Stomach (tissue), 9 donors: ENCODE data around the gene STK4. TPM values are rescaled to one million over a fixed set of nuclear protein-coding genes. Genes with fewer than 3 reads are reported as not detected.

ENCODE experiments used
- DNase-seq, 2 donors: peaks; one replicate each; pipeline versions ENCODE4 v3.0.0 to v3.0.0-alpha.2; 2013 to 2019
- H3K27ac ChIP-seq, 5 donors: fragments of 200-600 bp in 4 of 5; sonication (generic) in 4 of 5; one replicate each; pipeline ENCODE4 v1.5.1; 2013 to 2019; ENCODE audit warnings: mild to moderate bottlenecking in 1 of 5, moderate library complexity in 1 of 5
- H3K27me3 ChIP-seq, 3 donors: fragments of 200-600 bp; sonication (generic); one replicate each; pipeline ENCODE4 v1.5.1; 2017 to 2019; ENCODE audit warnings: mixed run types in 1 of 3
- H3K36me3 ChIP-seq, 4 donors: fragments of 200-600 bp; sonication (generic); 1 replicate in 3 of 4; 2 replicates in 1 of 4; pipeline ENCODE4 v1.5.1; 2016 to 2019
- H3K4me1 ChIP-seq, 4 donors: fragments of 200-600 bp; sonication (generic); one replicate each; pipeline ENCODE4 v1.5.1; 2016 to 2019
- H3K4me3 ChIP-seq, 4 donors: fragments of 200-600 bp; sonication (generic) in 3 of 4; one replicate each; pipeline ENCODE4 v1.5.1; 2016 to 2019; ENCODE audit warnings: mild to moderate bottlenecking in 1 of 4
- H3K9me3 ChIP-seq, 4 donors: fragments of 200-600 bp; sonication (generic); one replicate each; pipeline ENCODE4 v1.5.1; 2016 to 2019
- EP300 ChIP-seq: sonication (generic); formaldehyde crosslinking; IDR thresholded peaks from one replicate; pipeline ENCODE4 v1.6.1; 2017; ENCODE audit warnings: antibody characterized with exemption
- POLR2A ChIP-seq, 4 donors: fragments of 450-650 bp; IDR thresholded peaks; one replicate each; pipeline ENCODE4 v1.6.1; 2016; ENCODE audit warnings: antibody characterized with exemption in 4 of 4, control low read depth in 2 of 4, mild to moderate bottlenecking in 1 of 4, moderate library complexity in 1 of 4
- POLR2AphosphoS5 ChIP-seq, 3 donors: sonication (generic); formaldehyde crosslinking; IDR thresholded peaks; one replicate each; pipeline ENCODE4 v1.6.1; 2016; ENCODE audit warnings: antibody characterized with exemption in 3 of 3
- WGBS, 5 donors: extraction: QIAGEN DNeasy Blood & Tissue Kit in 3 of 5; methylation state at CpG; one replicate each; pipeline versions ENCODE4 v1.1.5 to v1.1.7; 2013 to 2018; 5-methylcytosine and 5-hydroxymethylcytosine counted together
- intact Hi-C: fragments of 100-400 bp; cut with DNase I; formaldehyde crosslinking; loops from one replicate; pipeline ENCODE4 v1.15.1; 2023; ENCODE audit warnings: low total_unique reads
- polyA plus RNA-seq, 3 donors: library from polyadenylated mRNA; stranded (reverse); fragments of 200-250 nt; gene quantifications; one replicate each; pipeline ENCODE4 v1.2.3, GENCODE V29; 2013
- total RNA-seq, 5 donors: library from RNA; depleted of rRNA; stranded (reverse); fragments of >200 nt; gene quantifications; one replicate each; pipeline versions ENCODE4 v1.1.0 to v1.2.3, GENCODE V29; 2014 to 2016
- TF ChIP-seq, protein P1 (sequence below), 7 experiments: fragments of 450-650 bp in 4 of 7; fragments of 200-600 bp in 3 of 7; sonication (generic) in 3 of 7; IDR thresholded peaks; one replicate each; pipeline ENCODE4 v1.5.1; 2016 to 2019; ENCODE audit warnings: antibody characterized with exemption in 7 of 7, control low read depth in 2 of 7, mild to moderate bottlenecking in 1 of 7
- donor health status: healthy with polysubstance abuse.
- donor health status: Bipolar disorder and iron deficiency.
- donor health status: healthy.

STK4 gene
- total and polyA plus RNA-seq, 8 donors, result 4.8 to 49.6 (median 19.3) TPM

- Histone ChIP-seq H3K27ac (no peak overlapping the region), H3K4me1 (peaks cover 0 to 4% (median 0%) of the 10 kb centered on the region in 4 donors), H3K36me3 (no peaks in the 10 kb centered on the region), H3K27me3 (peaks cover 0 to 71% (median 11%) of the 10 kb centered on the region in 3 donors), H3K4me3 (no peak overlapping the region), H3K9me3 (no peaks in the 10 kb centered on the region)
- intact Hi-C loops, result no loop called here
- 83 to 90% (median 87%) methylated on average over 1 to 11 of the region's 11 CpGs for WGBS, 5 donors
- TF ChIP-seq, protein P1, sequence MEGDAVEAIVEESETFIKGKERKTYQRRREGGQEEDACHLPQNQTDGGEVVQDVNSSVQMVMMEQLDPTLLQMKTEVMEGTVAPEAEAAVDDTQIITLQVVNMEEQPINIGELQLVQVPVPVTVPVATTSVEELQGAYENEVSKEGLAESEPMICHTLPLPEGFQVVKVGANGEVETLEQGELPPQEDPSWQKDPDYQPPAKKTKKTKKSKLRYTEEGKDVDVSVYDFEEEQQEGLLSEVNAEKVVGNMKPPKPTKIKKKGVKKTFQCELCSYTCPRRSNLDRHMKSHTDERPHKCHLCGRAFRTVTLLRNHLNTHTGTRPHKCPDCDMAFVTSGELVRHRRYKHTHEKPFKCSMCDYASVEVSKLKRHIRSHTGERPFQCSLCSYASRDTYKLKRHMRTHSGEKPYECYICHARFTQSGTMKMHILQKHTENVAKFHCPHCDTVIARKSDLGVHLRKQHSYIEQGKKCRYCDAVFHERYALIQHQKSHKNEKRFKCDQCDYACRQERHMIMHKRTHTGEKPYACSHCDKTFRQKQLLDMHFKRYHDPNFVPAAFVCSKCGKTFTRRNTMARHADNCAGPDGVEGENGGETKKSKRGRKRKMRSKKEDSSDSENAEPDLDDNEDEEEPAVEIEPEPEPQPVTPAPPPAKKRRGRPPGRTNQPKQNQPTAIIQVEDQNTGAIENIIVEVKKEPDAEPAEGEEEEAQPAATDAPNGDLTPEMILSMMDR (IDR thresholded peaks at IDR 0.05), result no peak
- TF ChIP-seq POLR2A (IDR thresholded peaks at IDR 0.05) (no peak), POLR2AphosphoS5 (IDR thresholded peaks at IDR 0.05) (no peak), EP300 (no peak)
- no peak for DNase-seq
Observed at GRCh38 chr20:45110301-45110700, 144.0 kb downstream of the STK4 start.

DNA sequence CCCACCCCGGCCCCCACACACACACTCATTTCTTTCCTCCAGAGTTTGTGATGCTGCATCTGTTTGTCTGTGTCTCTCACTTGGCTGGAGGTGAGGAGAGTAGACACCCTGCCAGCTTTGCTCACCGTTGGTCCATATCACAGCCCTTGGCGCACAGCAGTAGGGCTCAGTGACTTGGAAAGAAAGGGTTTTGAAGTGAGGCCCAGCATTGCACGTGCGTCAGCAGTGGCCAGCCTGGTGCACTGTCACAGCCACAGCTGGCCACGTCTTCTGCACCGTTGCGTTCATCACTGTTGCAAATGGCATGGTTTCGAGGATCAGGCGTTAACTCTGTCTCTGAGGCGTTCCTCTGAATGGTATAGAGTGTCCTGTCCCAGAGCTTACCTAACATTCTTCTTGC, 145.0 kb downstream of the STK4 start:
- Histone ChIP-seq H3K9me3 (no peaks in the 10 kb centered on the region), H3K27me3 (peaks cover 0 to 79% (median 9%) of the 10 kb centered on the region in 3 donors), H3K36me3 (no peaks in the 10 kb centered on the region), H3K4me3 (no peak overlapping the region), H3K4me1 (peaks cover 0 to 4% (median 0%) of the 10 kb centered on the region in 4 donors), H3K27ac (no peak overlapping the region)
- intact Hi-C loops, result no loop called here
- DNase-seq, result no peak
- 74 to 81% (median 75%) methylated on average over 10 to 11 of the region's 11 CpGs for WGBS, 5 donors
- TF ChIP-seq POLR2AphosphoS5 (IDR thresholded peaks at IDR 0.05), result no peak
- TF ChIP-seq, protein P1 (IDR thresholded peaks at IDR 0.05), result no peak
- no peak for TF ChIP-seq POLR2A (IDR thresholded peaks at IDR 0.05)
- TF ChIP-seq EP300, result no peak

DNA sequence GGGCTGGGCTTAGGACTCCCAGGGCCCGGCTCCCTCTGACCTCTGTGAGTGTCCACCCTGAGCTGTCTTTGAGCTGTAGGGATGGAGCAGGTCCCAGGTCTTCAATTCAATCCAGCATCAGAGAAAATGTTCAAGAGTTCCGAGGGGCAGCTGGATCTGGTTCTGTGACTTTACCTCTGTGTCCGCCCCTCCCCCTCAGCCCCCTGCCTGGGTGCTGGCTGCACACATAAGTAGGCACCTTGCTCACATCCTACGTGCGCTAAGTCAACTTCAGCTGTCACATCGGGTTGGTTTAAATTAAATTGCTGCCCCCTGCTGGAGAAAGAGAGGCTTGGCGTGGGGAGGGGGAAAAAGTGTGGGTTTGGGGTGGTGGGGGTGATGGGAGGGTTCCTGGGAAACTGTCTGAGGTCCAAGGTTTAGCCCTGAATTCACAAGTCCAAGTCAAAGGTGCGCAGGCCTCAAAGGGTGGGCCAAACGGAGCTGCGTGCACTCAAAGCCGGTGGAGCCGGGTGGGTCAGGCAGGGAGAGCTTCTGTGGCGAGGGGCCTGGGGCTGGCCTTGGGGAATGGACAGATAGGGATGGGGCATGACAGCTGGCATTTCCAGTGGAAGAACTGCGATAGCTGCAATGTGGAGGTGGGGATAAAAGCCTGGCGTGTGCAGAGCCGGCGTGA, 145.6 kb downstream of the STK4 start:
- H3K4me3 ChIP-seq, result no peak overlapping the region
- no peaks in the 10 kb centered on the region for H3K9me3 ChIP-seq
- peaks cover 0 to 78% (median 8%) of the 10 kb centered on the region in 3 donors for H3K27me3 ChIP-seq
- no peak for TF ChIP-seq POLR2A (IDR thresholded peaks at IDR 0.05)
- TF ChIP-seq, protein P1 (IDR thresholded peaks at IDR 0.05), result peak in 3 of 7 experiments; percentile 14 to 39 (median 37)
- peaks cover 0 to 4% (median 0%) of the 10 kb centered on the region in 4 donors for H3K4me1 ChIP-seq
- no peaks in the 10 kb centered on the region for H3K36me3 ChIP-seq
- DNase-seq, result no peak
- WGBS, 5 donors, result 39 to 48% (median 44%) methylated on average over 17 of the region's 17 CpGs
- intact Hi-C loops, result no loop called here
- H3K27ac ChIP-seq, result no peak overlapping the region

- no peaks in the 10 kb centered on the region for H3K36me3 ChIP-seq
Observed at GRCh38 chr20:45112754-45113153, 146.4 kb downstream of the STK4 start.

More at GRCh38 chr20:45112754-45113153, 146.4 kb downstream of the STK4 start:
- Histone ChIP-seq H3K27me3 (peaks cover 0 to 78% (median 8%) of the 10 kb centered on the region in 3 donors), H3K9me3 (no peaks in the 10 kb centered on the region), H3K4me3 (no peak overlapping the region), H3K4me1 (peaks cover 0 to 4% (median 0%) of the 10 kb centered on the region in 4 donors), H3K27ac (no peak overlapping the region)
- TF ChIP-seq POLR2AphosphoS5 (IDR thresholded peaks at IDR 0.05) (no peak), POLR2A (IDR thresholded peaks at IDR 0.05) (no peak), EP300 (no peak)
- TF ChIP-seq, protein P1 (IDR thresholded peaks at IDR 0.05), result no peak
- no peak for DNase-seq
- intact Hi-C loops, result no loop called here
